GM18519 (cell line): ENCODE data around the gene ECEL1.
"Not testable (repeated sequence)": the region's sequence is repeated elsewhere in the genome, so short reads cannot be mapped to it uniquely, and the experiment has no call there.

Experiments
- ATAC-seq: cut with Tn5 transposase; IDR thresholded peaks from one replicate; pipeline ENCODE4 v1.9.1; 2021; ENCODE audit warnings: mild to moderate bottlenecking, moderate library complexity; ENCODE audit not compliant: unreplicated experiment, low FRiP score

ECEL1 gene

GRCh38 chr2:232446266-232446777 is 41.3 kb downstream of the ECEL1 start:
- not testable (repeated sequence) for ATAC-seq

- ATAC-seq = not testable (repeated sequence)
These were observed 42.3 kb downstream of the ECEL1 start for GRCh38 chr2:232445149-232445885.

GRCh38 chr2:232444409-232445148 is 43.1 kb downstream of the ECEL1 start:
- no peak for ATAC-seq

GRCh38 chr2:232443669-232444408 is 43.8 kb downstream of the ECEL1 start:
- not testable (repeated sequence) for ATAC-seq

GRCh38 chr2:232443047-232443446 is 44.6 kb downstream of the ECEL1 start:
- ATAC-seq = not testable (repeated sequence)

- ATAC-seq = not testable (repeated sequence)
These were observed 45.2 kb downstream of the ECEL1 start for GRCh38 chr2:232442431-232442830.

GRCh38 chr2:232441922-232442321 is 45.7 kb downstream of the ECEL1 start:
- ATAC-seq = not testable (repeated sequence)

GRCh38 chr2:232441147-232441651 is 46.4 kb downstream of the ECEL1 start:
- no peak for ATAC-seq

- ATAC-seq = not testable (repeated sequence)
These were observed 47.2 kb downstream of the ECEL1 start for GRCh38 chr2:232440220-232441018.

- no peak for ATAC-seq
These were observed 47.9 kb downstream of the ECEL1 start for GRCh38 chr2:232439758-232440135.

GRCh38 chr2:232438951-232439757 is 48.5 kb downstream of the ECEL1 start:
- ATAC-seq = no peak

GRCh38 chr2:232438091-232438490 is 49.5 kb downstream of the ECEL1 start:
- no peak for ATAC-seq

- no peak for ATAC-seq
These were observed 50.5 kb downstream of the ECEL1 start for GRCh38 chr2:232437195-232437571.

- ATAC-seq = no peak
These were observed 51.0 kb downstream of the ECEL1 start for GRCh38 chr2:232436381-232437194.

- ATAC-seq = no peak
These were observed 51.8 kb downstream of the ECEL1 start for GRCh38 chr2:232435805-232436204.

- ATAC-seq = no peak
These were observed 52.3 kb downstream of the ECEL1 start for GRCh38 chr2:232435375-232435648.

GRCh38 chr2:232434563-232435374 is 52.9 kb downstream of the ECEL1 start:
- ATAC-seq = no peak

- no peak for ATAC-seq
These were observed 53.5 kb downstream of the ECEL1 start for GRCh38 chr2:232434091-232434490.
